HEK293 (cell line): ENCODE data around the gene PAIP1.

ENCODE experiments used
- BCL11A ChIP-seq: fragments of 450-650 bp; formaldehyde crosslinking; IDR thresholded peaks from 2 replicates; pipeline ENCODE4 v1.5.1; 2016; ENCODE audit warnings: low read depth, missing biosample characterization, missing genetic modification characterization
- BCL11B ChIP-seq: fragments of 450-650 bp; formaldehyde crosslinking; IDR thresholded peaks from 2 replicates; pipeline ENCODE4 v1.5.1; 2016; ENCODE audit warnings: low read depth, missing biosample characterization, missing genetic modification characterization
- HOXA7 ChIP-seq: sonication (generic); formaldehyde crosslinking; IDR thresholded peaks from 2 replicates; pipeline ENCODE4 v1.8.1; 2022; ENCODE audit warnings: missing genetic modification reagents, borderline replicate concordance
- MEIS1 ChIP-seq: sonication (generic); formaldehyde crosslinking; IDR thresholded peaks from 2 replicates; pipeline ENCODE4 v1.8.1; 2022; ENCODE audit warnings: missing genetic modification reagents, mild to moderate bottlenecking, borderline replicate concordance
- MZF1 ChIP-seq: fragments of 450-650 bp; formaldehyde crosslinking; IDR thresholded peaks from 2 replicates; pipeline ENCODE4 v1.5.1; 2017; ENCODE audit warnings: missing biosample characterization, missing genetic modification characterization, borderline replicate concordance
- OSR2 ChIP-seq: fragments of 450-650 bp; formaldehyde crosslinking; IDR thresholded peaks from 2 replicates; pipeline ENCODE4 v1.5.1; 2016; ENCODE audit warnings: missing biosample characterization, missing genetic modification characterization
- REPIN1 ChIP-seq: fragments of 450-650 bp; formaldehyde crosslinking; IDR thresholded peaks from 2 replicates; pipeline ENCODE4 v1.5.1; 2017; ENCODE audit warnings: missing biosample characterization, missing genetic modification characterization, low read depth
- YY2 ChIP-seq: fragments of 450-650 bp; formaldehyde crosslinking; IDR thresholded peaks from 2 replicates; pipeline ENCODE4 v1.5.1; 2016; ENCODE audit warnings: missing biosample characterization, missing genetic modification characterization
- ZBTB17 ChIP-seq: fragments of 450-650 bp; formaldehyde crosslinking; IDR thresholded peaks from 2 replicates; pipeline ENCODE4 v1.5.1; 2016; ENCODE audit warnings: missing biosample characterization, missing genetic modification characterization
- ZFP41 ChIP-seq: fragments of 450-650 bp; formaldehyde crosslinking; IDR thresholded peaks from 2 replicates; pipeline ENCODE4 v1.5.1; 2016; ENCODE audit warnings: missing biosample characterization, missing genetic modification characterization, borderline replicate concordance
- ZNF202 ChIP-seq: fragments of 450-650 bp; formaldehyde crosslinking; IDR thresholded peaks from 2 replicates; pipeline ENCODE4 v1.5.1; 2016; ENCODE audit warnings: missing biosample characterization, missing genetic modification characterization, borderline replicate concordance
- ZNF24 ChIP-seq: fragments of 450-650 bp; formaldehyde crosslinking; IDR thresholded peaks from 2 replicates; pipeline ENCODE4 v1.5.1; 2016; ENCODE audit warnings: missing biosample characterization, missing genetic modification characterization
- ZNF274 ChIP-seq, 2 experiments: fragments of 200-500 bp in 1 of 2; fragments of 450-650 bp in 1 of 2; sonication (Bioruptor generic) in 1 of 2; formaldehyde crosslinking in 1 of 2; IDR thresholded peaks; 2 replicates each; pipeline versions ENCODE4 v1.5.1 to v1.6.1; 2014 to 2016; ENCODE audit warnings: borderline replicate concordance in 1 of 2, inconsistent platforms in 1 of 2, low read length in 1 of 2, missing biosample characterization in 1 of 2, missing genetic modification characterization in 1 of 2
- ZNF311 ChIP-seq: fragments of 450-650 bp; formaldehyde crosslinking; IDR thresholded peaks from 2 replicates; pipeline ENCODE4 v1.5.1; 2017; ENCODE audit warnings: missing biosample characterization, missing genetic modification characterization, borderline replicate concordance
- ZNF394 ChIP-seq: fragments of 450-650 bp; formaldehyde crosslinking; IDR thresholded peaks from 2 replicates; pipeline ENCODE4 v1.5.1; 2016; ENCODE audit warnings: missing biosample characterization, missing genetic modification characterization, mild to moderate bottlenecking, moderate library complexity, borderline replicate concordance
- ZNF473 ChIP-seq: fragments of 450-650 bp; formaldehyde crosslinking; IDR thresholded peaks from 2 replicates; pipeline ENCODE4 v1.5.1; 2017; ENCODE audit warnings: missing biosample characterization, missing genetic modification characterization
- ZNF514 ChIP-seq: fragments of 450-650 bp; formaldehyde crosslinking; IDR thresholded peaks from 2 replicates; pipeline ENCODE4 v1.5.1; 2016; ENCODE audit warnings: missing biosample characterization, missing genetic modification characterization
- ZNF548 ChIP-seq: fragments of 450-650 bp; formaldehyde crosslinking; IDR thresholded peaks from 2 replicates; pipeline ENCODE4 v1.5.1; 2016; ENCODE audit warnings: missing biosample characterization, missing genetic modification characterization
- ZNF558 ChIP-seq: fragments of 450-650 bp; formaldehyde crosslinking; IDR thresholded peaks from 2 replicates; pipeline ENCODE4 v1.5.1; 2016; ENCODE audit warnings: missing biosample characterization, missing genetic modification characterization
- ZNF560 ChIP-seq: fragments of 450-650 bp; formaldehyde crosslinking; IDR thresholded peaks from 2 replicates; pipeline ENCODE4 v1.5.1; 2017; ENCODE audit warnings: missing biosample characterization, missing genetic modification characterization, borderline replicate concordance
- ZNF585B ChIP-seq: fragments of 450-650 bp; formaldehyde crosslinking; IDR thresholded peaks from 2 replicates; pipeline ENCODE4 v1.5.1; 2016; ENCODE audit warnings: missing biosample characterization, missing genetic modification characterization
- ZNF624 ChIP-seq: fragments of 450-650 bp; formaldehyde crosslinking; IDR thresholded peaks from 2 replicates; pipeline ENCODE4 v1.5.1; 2017; ENCODE audit warnings: missing biosample characterization, missing genetic modification characterization
- ZNF677 ChIP-seq: fragments of 450-650 bp; IDR thresholded peaks from 2 replicates; pipeline ENCODE4 v1.5.0; 2018; ENCODE audit warnings: missing biosample characterization, mild to moderate bottlenecking, missing genetic modification characterization, moderate library complexity
- ZNF830 ChIP-seq: fragments of 450-650 bp; IDR thresholded peaks from 2 replicates; pipeline ENCODE4 v1.5.0; 2018; ENCODE audit warnings: missing biosample characterization, missing genetic modification characterization, low read depth, mild to moderate bottlenecking, moderate library complexity
- TF ChIP-seq, protein P1 (sequence below): fragments of 450-650 bp; formaldehyde crosslinking; IDR thresholded peaks from 2 replicates; pipeline ENCODE4 v1.5.1; 2016; ENCODE audit warnings: missing biosample characterization, missing genetic modification characterization
- TF ChIP-seq, protein P2 (sequence below): fragments of 450-650 bp; IDR thresholded peaks from 2 replicates; pipeline ENCODE4 v1.5.1; 2018; ENCODE audit warnings: missing biosample characterization, missing genetic modification characterization
- TF ChIP-seq, protein P3 (sequence below): fragments of 450-650 bp; formaldehyde crosslinking; IDR thresholded peaks from 2 replicates; pipeline ENCODE4 v1.5.1; 2017; ENCODE audit warnings: missing biosample characterization, missing genetic modification characterization
- TF ChIP-seq, protein P4 (sequence below): fragments of 450-650 bp; formaldehyde crosslinking; IDR thresholded peaks from 2 replicates; pipeline ENCODE4 v1.5.1; 2016; ENCODE audit warnings: missing biosample characterization, missing genetic modification characterization
- TF ChIP-seq, protein P5 (sequence below): fragments of 450-650 bp; formaldehyde crosslinking; IDR thresholded peaks from 2 replicates; pipeline ENCODE4 v1.5.1; 2016; ENCODE audit warnings: missing biosample characterization, missing genetic modification characterization
- TF ChIP-seq, protein P6 (sequence below): fragments of 450-650 bp; formaldehyde crosslinking; IDR thresholded peaks from 2 replicates; pipeline ENCODE4 v1.5.1; 2016; ENCODE audit warnings: missing biosample characterization, missing genetic modification characterization

Gene PAIP1

DNA sequence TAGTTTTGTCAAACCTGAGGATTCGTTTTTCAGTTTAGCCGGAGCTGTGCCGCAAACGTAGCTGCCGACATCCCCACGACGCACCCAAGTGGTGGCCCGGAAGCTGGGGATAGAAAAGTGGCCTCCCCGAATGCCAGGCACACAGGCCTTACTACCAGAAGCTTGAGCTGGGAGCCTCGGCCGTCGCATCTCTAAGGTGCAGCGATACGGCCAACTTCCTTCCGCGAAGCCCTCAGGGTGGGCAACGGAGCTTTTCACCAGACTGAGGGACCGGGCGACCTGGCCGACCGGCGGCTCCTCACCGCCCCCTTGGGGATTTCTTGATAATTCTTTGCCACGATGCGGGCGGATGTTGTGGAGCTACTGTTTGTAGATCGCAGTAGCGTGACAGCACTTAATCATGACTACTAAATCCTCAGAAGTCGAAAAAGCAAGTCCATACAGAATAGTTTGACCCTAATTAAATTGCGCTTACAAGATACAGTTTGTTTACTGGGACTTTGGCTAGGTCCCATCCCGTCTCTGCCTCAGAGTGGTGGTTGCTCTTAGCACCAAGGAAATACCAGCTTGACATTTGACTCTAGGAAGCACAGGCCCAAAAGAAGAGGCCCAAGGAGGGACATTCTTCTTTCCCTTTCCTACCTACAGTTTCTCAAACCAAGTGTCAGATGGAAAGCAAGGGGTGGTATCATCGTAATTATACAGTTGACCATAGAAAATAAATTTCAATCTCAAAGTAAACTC is 72.6 kb downstream of the PAIP1 start (continued):
- TF ChIP-seq ZNF585B (tag by site-specific recombination), result no peak
- peak; percentile 100 for TF ChIP-seq OSR2
- TF ChIP-seq ZNF677, result no peak
- TF ChIP-seq, protein P1, sequence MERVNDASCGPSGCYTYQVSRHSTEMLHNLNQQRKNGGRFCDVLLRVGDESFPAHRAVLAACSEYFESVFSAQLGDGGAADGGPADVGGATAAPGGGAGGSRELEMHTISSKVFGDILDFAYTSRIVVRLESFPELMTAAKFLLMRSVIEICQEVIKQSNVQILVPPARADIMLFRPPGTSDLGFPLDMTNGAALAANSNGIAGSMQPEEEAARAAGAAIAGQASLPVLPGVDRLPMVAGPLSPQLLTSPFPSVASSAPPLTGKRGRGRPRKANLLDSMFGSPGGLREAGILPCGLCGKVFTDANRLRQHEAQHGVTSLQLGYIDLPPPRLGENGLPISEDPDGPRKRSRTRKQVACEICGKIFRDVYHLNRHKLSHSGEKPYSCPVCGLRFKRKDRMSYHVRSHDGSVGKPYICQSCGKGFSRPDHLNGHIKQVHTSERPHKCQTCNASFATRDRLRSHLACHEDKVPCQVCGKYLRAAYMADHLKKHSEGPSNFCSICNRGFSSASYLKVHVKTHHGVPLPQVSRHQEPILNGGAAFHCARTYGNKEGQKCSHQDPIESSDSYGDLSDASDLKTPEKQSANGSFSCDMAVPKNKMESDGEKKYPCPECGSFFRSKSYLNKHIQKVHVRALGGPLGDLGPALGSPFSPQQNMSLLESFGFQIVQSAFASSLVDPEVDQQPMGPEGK (tag by site-specific recombination), result peak; percentile 39; the same call in 1 of the 2 replicates
- peak; percentile 92 for TF ChIP-seq ZBTB17 (tag by site-specific recombination)
- TF ChIP-seq, protein P2, sequence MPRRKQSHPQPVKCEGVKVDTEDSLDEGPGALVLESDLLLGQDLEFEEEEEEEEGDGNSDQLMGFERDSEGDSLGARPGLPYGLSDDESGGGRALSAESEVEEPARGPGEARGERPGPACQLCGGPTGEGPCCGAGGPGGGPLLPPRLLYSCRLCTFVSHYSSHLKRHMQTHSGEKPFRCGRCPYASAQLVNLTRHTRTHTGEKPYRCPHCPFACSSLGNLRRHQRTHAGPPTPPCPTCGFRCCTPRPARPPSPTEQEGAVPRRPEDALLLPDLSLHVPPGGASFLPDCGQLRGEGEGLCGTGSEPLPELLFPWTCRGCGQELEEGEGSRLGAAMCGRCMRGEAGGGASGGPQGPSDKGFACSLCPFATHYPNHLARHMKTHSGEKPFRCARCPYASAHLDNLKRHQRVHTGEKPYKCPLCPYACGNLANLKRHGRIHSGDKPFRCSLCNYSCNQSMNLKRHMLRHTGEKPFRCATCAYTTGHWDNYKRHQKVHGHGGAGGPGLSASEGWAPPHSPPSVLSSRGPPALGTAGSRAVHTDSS (tag by site-specific recombination), result 0 out of 2 replicates have a peak, but pooled peaks have one; percentile 14
- TF ChIP-seq ZNF548, result no peak
- TF ChIP-seq YY2 (tag by site-specific recombination), result no peak
- no peak for TF ChIP-seq ZFP41 (tag by site-specific recombination)
- no peak for TF ChIP-seq BCL11A (tag by site-specific recombination)
- TF ChIP-seq, protein P3, sequence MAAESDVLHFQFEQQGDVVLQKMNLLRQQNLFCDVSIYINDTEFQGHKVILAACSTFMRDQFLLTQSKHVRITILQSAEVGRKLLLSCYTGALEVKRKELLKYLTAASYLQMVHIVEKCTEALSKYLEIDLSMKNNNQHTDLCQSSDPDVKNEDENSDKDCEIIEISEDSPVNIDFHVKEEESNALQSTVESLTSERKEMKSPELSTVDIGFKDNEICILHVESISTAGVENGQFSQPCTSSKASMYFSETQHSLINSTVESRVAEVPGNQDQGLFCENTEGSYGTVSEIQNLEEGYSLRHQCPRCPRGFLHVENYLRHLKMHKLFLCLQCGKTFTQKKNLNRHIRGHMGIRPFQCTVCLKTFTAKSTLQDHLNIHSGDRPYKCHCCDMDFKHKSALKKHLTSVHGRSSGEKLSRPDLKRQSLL (tag by site-specific recombination), result peak; percentile 47; the same call in 1 of the 2 replicates
- no peak for TF ChIP-seq ZNF473
- no peak for TF ChIP-seq ZNF560 (tag by site-specific recombination)
- TF ChIP-seq ZNF274 (IDR thresholded peaks at IDR 0.05; ENCODE audit: low read length), result no peak
- no peak for TF ChIP-seq ZNF274 (tag by site-specific recombination; IDR thresholded peaks at IDR 0.05; ENCODE audit: borderline replicate concordance)
- TF ChIP-seq ZNF830 (tag by site-specific recombination), result no peak
- TF ChIP-seq, protein P4, sequence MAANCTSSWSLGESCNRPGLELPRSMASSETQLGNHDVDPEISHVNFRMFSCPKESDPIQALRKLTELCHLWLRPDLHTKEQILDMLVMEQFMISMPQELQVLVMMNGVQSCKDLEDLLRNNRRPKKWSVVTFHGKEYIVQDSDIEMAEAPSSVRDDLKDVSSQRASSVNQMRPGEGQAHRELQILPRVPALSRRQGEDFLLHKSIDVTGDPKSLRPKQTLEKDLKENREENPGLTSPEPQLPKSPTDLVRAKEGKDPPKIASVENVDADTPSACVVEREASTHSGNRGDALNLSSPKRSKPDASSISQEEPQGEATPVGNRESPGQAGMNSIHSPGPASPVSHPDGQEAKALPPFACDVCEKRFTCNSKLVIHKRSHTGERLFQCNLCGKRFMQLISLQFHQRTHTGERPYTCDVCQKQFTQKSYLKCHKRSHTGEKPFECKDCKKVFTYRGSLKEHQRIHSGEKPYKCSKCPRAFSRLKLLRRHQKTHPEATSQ, result no peak
- no peak for TF ChIP-seq ZNF202
- no peak for TF ChIP-seq REPIN1 (tag by site-specific recombination)
- no peak for TF ChIP-seq ZNF311 (tag by site-specific recombination)
- TF ChIP-seq HOXA7 (CRISPR knock-in tag), result no peak
- TF ChIP-seq BCL11B, result 0 out of 2 replicates have a peak, but pooled peaks have one; percentile 37
- TF ChIP-seq, protein P5, sequence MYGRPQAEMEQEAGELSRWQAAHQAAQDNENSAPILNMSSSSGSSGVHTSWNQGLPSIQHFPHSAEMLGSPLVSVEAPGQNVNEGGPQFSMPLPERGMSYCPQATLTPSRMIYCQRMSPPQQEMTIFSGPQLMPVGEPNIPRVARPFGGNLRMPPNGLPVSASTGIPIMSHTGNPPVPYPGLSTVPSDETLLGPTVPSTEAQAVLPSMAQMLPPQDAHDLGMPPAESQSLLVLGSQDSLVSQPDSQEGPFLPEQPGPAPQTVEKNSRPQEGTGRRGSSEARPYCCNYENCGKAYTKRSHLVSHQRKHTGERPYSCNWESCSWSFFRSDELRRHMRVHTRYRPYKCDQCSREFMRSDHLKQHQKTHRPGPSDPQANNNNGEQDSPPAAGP (tag by site-specific recombination), result peak; percentile 41; the same call in 1 of the 2 replicates
- TF ChIP-seq ZNF624 (tag by site-specific recombination), result no peak
- TF ChIP-seq MZF1 (tag by site-specific recombination), result peak; percentile 86
- TF ChIP-seq, protein P6, sequence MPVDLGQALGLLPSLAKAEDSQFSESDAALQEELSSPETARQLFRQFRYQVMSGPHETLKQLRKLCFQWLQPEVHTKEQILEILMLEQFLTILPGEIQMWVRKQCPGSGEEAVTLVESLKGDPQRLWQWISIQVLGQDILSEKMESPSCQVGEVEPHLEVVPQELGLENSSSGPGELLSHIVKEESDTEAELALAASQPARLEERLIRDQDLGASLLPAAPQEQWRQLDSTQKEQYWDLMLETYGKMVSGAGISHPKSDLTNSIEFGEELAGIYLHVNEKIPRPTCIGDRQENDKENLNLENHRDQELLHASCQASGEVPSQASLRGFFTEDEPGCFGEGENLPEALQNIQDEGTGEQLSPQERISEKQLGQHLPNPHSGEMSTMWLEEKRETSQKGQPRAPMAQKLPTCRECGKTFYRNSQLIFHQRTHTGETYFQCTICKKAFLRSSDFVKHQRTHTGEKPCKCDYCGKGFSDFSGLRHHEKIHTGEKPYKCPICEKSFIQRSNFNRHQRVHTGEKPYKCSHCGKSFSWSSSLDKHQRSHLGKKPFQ, result no peak
- no peak for TF ChIP-seq ZNF24 (tag by site-specific recombination)
- TF ChIP-seq ZNF558 (tag by site-specific recombination), result 0 out of 2 replicates have a peak, but pooled peaks have one; percentile 34
- TF ChIP-seq ZNF394 (tag by site-specific recombination), result peak; percentile 13; the same call in 1 of the 2 replicates
- no peak for TF ChIP-seq ZNF514 (tag by site-specific recombination)
- no peak for TF ChIP-seq MEIS1 (CRISPR knock-in tag)
